ENCODE measurements around the gene IKZF3.
"Not testable (repeated sequence)": the region's sequence is repeated elsewhere in the genome, so short reads cannot be mapped to it uniquely, and the experiment has no call there.

The IKZF3 gene

DNA sequence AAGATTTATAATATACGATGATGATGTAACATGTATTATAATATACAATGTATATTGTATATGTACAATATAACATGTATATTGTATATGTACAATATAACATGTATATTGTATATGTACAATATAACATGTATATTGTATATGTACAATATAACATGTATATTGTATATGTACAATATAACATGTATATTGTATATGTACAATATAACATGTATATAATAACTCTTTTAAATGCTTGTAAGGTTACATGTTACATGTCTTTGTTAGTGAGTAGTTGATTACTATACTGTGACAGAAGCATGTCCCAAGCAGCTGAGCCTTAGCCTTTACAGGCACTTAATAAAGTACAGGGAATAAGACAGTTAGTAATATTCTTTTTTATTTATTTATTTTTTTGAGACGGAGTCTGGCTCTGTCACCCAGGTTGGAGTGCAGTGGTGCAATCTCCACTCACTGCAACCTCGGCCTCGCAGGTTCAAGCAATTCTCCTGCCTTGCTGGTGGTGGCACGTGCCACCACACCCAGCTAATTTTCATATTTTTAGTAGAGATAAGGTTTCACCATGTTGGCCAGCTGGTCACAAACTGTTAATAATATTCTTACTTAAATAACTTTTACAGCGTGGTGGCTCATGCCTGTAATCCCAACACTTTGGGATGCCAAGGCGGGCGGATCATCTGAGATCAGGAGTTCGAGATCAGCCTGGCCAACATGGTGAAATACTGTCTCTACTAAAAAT is 8.0 kb downstream of the IKZF3 start:
- not testable (repeated sequence) for DNase-seq (ENCODE audit: low read depth)

DNA sequence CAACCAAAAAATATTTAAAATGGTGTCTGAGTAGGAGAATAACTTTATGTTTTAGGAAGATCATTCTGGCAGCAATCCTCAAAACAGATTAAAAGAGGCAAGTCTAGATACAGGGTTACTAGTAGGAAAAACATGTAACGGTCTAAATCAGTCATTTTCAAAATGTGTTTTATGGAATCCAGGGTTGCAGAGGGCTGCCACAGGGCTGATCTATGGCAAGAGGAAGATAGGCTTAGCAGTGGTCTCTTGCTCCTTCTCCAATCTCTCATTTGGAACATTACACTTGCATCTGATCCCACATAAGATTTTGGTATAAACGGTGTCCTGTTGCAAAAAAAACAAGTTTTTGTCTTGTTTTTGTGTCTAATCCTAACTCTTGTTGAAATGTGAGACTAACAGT is 9.2 kb downstream of the IKZF3 start:
- DNase-seq (ENCODE audit: low read depth): no peak

DNA sequence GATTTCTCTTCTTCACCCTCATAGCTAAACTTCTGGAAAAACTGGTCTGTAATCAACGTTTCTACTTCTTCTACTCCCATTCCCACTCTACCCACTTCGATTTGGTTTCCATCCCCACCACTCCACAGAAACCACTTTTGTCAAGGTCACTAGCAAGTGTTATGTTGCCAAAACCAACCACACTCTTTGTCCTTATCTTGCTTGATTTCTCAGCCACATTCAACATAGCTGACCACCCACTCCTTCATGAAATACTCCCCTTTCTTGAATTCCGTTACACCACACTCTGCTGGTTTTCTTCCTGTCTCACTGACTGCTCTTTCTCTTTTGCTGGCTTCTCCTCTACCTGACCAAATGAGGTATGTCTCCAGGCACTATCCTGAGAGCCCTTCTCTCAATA is 11.9 kb downstream of the IKZF3 start:
- no peak for DNase-seq (ENCODE audit: low read depth)

DNA sequence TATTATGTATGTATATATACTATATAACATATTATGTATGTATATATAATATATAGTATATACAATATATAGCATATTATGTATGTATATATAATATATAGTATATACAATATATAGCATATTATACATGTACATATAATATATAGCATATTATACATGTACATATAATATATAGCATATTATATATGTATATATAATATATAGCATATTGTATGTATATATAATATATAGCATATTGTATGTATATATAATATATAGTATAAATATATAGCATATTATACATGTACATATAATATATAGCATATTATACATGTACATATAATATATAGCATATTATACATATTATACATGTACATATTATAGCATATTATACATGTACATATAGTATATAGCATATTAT is 13.9 kb downstream of the IKZF3 start:
- DNase-seq (ENCODE audit: low read depth): not testable (repeated sequence)

DNA sequence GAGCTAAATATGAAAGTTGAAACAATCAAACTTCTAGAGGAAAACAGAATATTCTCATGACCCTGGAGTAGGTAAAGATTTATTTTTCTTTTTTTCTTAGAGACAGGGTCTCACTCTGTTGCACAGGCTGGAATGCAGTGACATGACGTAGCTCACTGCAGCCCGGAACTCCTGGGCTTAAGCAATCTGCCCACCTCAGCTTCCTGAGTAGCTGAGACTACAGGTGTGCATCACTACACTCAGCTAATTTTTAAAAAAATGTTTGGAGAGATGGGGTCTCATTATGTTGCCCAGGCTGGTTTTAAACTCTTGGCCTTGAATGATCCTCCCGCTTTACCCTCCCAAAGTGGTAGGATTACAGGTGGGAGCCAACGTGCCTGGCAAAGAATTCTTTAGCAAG is 15.5 kb downstream of the IKZF3 start:
- DNase-seq (ENCODE audit: low read depth): no peak

DNA sequence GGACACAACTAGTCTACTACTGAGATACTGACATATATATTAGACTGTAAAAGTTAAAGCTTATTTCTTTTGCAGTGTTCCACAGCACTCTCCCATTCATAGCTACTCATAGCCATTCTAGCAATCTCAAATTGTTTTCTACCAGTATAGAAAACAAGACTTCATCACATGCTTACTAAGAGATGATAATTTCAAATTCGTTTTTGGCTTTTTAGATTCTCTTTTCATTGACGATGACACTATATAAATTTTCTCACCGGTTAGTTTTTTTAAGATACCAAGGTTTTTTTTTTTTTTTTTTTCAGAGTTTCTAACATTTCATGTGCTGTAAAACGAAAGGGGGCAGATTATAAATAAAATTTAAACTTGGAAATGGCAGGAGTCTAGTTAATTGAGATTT is 17.9 kb downstream of the IKZF3 start:
- DNase-seq (ENCODE audit: low read depth): no peak

DNA sequence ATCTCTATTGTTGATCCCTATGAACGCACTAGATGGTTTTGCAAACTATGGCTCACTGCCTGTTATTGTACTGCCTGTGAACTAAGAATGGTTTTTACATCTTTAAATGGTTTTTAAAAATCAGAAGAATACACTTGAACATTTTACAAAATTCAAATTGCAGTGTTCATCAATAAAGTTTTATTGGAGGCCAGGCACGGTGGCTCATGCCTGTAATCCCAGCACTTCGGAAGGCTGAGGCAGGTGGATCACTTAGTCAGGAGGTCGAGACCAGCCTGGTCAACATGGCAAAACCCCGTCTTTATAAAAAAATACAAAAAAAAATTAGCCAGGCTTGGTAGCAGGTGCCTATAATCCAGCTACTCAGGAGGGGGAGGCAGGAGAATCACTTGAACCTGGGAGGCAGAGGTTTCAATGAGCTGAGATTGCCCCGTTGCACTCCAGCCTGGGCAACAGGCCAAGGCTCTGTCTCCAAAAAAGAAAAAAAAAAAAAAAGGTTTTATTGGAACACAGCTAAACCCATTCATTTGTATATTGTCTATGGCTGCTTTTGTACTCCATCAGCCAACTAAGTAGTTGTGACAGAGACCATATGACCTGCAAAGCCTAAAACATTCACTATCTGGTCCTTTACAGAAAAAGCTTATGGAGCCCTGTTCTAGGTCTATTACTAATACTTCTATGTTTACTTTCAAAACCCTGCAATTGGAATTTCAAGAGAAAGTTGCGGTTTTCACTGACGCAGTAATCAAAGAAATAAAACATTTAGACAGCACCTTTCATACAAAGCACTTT is 18.9 kb downstream of the IKZF3 start:
- no peak for DNase-seq (ENCODE audit: low read depth)

DNA sequence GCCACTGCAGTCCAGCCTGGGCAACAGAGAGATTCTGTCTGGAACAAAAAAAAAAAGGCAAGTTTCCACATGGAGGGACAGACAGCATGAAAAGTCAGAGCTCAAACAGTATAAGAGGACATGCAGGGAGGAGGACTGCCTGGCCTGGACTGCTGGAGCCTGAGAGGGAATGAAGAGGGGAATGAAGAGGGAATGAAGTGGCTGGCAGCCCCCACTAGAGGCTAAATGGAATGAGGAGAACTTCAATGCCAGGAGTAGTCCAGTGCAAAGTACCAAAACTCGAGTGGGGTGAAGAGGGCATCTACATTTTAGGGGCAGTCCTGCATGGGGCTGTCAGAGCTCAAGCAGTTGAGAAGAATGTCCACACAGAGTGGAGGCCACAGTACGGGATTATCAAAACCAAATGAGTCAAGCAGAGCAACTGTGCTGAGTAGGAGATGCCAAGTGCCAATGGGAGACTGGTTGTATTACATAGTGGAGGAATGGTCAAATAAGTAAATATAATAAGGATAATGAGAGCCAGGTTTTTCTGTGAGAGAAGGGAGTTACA is 22.9 kb downstream of the IKZF3 start:
- DNase-seq (ENCODE audit: low read depth): no peak

DNA sequence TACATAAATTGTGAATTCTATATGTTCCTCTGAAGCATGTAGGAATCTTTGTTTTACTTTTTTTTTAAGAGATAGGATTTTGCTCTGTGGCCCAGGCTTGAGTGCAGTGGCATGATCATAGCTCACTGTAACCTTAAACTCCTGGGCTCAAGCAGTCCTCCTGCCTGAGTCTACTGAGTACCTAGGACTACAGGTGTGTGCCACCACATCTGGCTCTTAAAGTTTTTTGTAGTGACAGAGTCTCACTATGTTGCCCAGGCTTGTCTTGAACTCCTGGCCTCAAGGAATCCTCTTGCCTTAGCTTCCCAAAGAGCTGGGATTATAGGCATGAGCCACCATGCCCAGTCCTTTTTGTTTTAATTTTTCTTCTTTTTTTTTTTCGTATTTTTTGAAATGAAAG is 25.3 kb downstream of the IKZF3 start:
- DNase-seq (ENCODE audit: low read depth): no peak

DNA sequence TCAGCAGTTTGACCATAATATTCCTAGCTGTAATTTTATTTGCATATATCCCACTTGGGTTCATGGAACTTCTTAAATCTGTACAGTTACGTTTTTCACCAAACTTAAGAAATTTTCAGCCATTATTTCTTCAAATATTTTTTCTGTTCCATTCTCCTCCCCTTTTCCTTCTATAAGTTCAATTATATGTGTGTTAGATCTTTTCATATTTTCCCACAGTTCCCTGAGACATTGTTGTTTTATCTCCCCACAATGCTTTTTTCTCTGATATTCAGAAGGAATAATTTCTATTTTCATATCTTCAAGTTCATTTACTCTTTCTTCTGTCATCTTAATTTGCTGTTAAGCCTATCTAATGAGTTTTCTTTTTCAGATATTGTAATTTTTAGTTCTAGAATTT is 26.1 kb downstream of the IKZF3 start:
- no peak for DNase-seq (ENCODE audit: low read depth)

DNA sequence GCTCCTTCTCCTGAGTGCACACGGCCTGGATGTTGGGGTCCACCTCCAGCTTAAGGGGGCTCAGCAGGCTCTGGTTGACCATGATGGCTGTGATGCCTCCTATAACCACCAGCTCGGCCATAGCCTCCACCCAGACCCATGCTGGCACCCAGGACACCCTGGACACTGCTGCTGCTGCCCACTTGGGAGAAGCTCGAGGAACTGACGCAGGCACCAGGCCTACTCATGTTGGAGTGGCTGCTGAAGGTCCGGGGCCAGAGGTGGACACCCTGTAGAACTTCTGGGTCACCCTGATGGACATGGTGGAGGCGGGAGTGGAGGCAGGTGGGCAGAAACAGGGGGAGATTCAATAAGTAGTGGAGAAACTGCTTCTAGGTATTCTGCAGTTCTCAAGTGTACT is 28.0 kb downstream of the IKZF3 start:
- no peak for DNase-seq (ENCODE audit: low read depth)

DNA sequence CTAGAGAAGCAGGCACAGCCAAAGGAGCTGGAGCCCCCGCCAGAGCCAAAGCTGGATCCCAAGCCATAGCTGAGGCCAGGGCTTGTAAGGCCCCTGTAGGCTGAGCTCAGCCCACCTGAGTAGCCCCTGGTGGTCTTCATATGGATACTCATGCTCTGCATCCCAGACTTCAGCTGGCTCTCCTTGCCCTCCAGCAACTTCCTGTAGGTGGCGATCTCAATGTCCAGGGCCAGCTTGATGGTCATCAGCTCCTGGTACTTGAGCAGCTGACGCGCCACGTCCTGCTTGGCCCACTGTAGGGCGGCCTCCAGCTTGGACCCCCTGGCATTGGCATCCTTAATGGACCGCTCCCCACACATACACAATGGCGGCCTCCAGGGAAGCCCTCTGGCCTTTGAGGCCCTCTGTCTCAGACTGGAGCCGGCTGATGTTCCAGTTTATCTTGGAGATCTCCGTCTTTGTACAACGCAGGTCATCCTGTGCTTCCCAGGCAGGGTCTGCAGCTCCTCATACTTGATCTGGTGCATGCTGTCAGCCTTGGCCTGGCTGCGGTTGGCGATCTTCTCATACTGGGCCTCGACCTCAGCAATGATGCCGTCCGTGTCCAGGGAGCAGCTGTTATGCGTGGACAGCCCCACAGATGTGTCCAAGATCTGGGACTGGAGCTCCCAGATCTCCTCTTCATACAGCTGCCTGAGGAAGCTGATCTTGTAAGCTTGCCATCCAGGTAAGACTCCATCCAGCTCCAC is 28.9 kb downstream of the IKZF3 start:
- DNase-seq (ENCODE audit: low read depth): no peak

DNA sequence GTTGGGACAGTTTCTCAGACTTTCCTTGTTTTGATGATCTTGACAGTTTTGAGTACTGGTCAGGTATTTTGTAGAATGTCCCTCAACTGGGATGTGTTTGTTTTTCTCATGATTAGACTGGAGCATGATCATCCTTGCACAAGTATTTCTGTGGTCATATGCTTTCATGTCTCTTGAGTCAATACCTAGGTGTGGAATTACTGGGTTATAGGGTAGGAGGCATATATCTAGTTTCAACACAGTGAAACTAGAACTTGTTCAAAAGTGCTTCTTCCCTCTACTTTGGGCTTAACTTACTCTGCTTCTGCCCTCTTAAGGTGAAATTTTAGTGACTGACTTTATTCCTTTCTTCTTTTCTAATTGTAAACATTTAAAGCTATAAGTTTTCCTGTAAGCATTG is 30.1 kb downstream of the IKZF3 start:
- no peak for DNase-seq (ENCODE audit: low read depth)

DNA sequence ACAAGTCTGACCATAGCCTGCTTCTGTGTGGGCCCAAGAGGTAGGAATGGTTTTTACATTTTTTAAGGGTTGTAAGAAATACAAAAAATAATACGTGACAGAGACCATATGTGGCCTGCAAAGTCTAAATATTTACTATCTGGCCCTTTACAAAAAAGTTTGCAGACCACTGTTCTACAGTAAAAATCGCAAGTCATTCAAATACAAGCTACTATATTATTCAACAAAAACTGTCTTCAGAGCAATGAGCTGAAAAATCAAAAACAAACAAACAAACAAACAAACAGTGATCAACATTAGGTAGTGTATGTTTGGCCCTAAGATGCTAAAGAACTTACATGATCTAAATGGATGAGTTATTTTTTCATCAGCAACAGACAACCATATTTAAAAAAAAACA is 32.5 kb downstream of the IKZF3 start:
- DNase-seq (ENCODE audit: low read depth): no peak

DNA sequence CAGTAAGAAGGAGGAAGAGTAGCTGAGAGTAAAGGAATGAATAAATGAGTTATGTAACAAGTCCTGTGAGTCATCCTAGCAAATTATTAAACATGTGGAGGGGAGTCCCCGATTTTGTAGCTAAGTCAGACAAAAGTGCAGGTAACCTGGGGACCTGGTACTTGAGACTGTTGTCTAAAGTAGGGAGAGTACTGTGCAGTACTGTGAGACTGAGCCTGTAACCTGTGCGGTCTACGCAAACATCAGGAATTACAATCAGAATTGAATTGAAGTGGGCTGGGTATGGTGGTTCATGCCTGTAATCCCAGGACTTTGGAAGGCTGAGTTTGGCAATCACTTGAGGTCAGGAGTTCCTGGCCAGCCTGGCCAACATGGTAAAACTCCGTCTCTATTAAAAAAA is 35.7 kb downstream of the IKZF3 start:
- no peak for DNase-seq (ENCODE audit: low read depth)

DNA sequence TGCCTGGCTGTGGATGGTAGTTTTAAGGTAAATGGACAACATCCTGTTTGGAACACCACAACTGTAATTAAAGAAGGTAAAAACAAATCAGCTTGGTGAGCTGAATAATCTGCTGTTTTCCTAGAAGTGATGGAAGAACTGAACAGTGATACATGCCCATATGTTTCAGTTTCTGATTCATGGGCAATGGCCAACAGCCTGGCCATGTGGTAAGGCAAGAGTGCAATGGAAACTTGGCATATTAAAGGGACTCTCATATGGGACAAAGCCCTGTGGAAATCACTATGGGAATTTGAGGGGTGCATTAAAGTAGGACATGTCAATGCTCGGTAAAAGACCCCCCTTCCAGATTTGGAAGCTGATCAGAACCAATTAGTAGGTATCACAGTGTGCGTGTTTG is 37.8 kb downstream of the IKZF3 start:
- DNase-seq (ENCODE audit: low read depth): no peak

DNA sequence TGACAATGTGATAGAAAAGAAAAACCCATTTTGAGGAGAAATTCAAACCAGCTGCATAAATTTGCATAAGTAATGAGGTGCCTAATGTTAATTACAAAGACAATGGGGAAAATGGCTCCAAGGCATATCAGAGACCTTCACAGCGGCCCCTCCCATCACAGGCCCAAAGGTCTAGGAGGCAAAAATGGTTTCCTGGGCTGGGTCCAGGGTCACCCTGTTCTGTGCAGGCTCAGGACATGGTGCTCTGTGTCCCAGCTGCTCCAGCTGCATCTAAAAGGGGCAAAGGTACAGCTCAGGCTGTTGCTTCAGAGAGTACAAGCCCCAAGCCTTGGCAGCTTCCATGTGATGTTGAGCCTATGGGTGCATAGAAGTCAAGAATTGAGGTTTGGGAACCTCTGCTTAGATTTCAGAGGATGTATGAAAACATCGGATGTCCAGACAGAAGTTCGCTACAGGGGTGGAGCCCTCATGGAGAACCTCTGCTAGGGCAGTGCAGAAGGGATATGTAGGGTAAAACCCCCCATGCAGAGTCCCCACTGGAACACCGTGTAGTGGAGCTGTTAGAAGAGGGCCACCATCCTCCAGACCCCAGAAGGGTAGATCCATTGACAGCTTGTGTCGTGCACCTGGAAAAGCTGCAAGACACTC is 40.6 kb downstream of the IKZF3 start:
- DNase-seq (ENCODE audit: low read depth): no peak

DNA sequence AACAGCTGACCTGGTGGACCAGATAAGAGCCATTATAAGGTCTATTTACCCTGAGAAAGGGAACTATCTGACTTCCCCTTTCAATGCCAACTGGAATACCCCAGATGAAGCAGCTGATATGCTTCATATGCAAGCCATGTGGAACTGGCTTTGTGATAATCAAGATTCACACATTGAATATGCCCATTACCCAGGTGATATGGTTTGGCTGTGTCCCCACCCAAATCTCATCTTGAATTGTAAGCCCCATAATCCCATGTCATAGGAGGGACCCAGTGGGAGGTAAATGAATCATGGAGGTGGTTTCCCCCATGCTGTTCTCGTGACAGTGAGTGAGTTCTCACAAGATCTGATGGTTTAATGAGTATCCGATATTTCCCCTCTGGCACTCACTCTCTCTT is 42.1 kb downstream of the IKZF3 start:
- no peak for DNase-seq (ENCODE audit: low read depth)

DNA sequence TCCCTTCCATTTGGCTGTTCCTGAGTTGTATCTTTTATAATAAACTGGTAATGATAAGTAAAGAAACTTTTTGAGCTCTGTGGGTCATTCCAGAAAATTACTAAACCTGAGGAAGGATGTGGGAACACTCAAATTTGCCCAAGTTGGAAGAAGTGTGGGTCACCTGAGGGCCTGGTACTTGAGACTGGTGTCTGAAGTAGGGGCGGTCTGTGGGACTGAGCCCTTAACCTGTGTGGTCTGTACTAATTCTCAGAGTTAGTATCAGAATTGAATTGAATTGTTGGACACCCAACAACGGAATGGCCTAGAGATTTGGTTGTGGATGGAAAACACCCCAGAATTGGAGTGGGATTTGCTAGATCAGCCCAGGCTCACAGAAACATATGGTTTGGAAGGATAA is 43.1 kb downstream of the IKZF3 start:
- DNase-seq (ENCODE audit: low read depth): no peak

DNA sequence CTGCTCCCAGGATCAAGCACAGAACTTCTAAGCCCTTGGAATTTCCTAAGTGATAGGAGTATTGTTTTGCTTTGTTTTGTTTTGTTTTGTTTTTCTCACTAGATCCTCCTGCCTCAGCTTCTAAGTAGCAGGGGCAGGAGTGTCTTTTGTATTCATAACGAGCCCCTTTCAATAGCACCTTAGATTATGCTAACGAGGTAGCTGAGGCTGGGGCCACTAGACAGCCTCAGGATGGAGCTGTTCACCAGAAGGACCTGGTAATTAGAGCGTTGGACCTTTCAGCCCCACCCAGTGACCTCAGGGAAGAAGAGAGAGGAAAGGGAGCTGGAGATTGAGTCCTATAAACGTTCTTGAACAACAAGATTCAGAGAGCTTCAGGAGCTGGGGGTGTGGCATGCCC is 43.6 kb downstream of the IKZF3 start:
- DNase-seq (ENCODE audit: low read depth): no peak

DNA sequence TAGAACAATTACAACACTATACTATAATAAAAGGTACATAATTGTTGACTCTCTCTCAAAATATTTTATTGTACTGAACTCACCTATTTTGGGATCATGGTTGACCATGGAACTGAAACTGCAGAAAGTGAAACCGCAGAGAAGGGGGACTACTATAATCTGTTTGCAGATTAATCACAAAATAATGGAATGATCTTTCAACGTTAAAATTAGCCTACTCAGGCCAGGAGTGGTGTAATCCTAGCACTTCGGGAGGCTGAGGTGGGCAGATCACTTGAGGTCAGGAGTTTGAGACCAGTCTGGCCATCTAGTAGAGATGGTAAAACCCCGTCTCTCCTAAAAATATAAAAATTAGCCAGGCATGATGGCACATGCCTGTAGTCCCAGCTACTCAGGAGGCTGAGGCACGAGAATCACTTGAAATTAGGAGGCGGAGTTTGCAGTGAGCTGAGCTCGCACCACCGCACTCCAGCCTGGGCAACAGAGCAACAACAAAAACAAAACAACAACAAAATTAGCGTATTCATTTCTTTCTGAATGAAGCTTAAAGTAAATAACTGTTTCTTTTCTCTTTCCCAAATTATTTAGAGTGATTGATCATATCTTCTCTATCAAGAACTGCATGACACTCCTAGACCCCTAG is 45.6 kb downstream of the IKZF3 start:
- DNase-seq (ENCODE audit: low read depth): no peak

DNA sequence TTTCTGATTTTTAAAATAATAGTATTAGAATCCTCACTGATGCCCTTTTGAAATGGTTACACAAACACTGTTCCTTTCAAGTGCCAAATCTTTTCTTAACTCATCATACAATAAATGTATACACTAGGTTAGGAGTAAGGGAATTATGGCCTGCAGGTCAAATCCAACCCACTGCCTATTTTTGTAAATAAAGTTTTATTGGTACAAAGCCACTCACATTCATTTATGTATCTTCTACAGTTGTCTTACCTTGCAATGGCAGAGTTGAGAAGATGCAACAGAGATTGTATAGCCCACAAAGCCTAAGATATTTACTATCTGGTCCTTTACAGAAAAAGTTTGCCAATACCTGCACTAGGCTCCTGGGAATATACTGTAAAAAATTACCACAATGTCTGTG is 47.8 kb downstream of the IKZF3 start:
- DNase-seq (ENCODE audit: low read depth): no peak

Data from activated T-cell treated with anti-CD3 and anti-CD28 coated beads for 48 hours (primary cell).